Endothelial cell of umbilical vein (primary cell): ENCODE results near the gene FAM53B. TPM values are rescaled to one million over a fixed set of nuclear protein-coding genes. Genes with fewer than 3 reads are reported as not detected.

Experiments used
- BruUV-seq: library from RNA; stranded (reverse); fragments of 400-500 nt; replicated peaks from 2 replicates; lab custom pipeline; 2021; lab: Mats Ljungman, UMichigan
- CTCF ChIA-PET: fragments of 300-600, 350-600 bp; sonication (Branson Sonifier 250); formaldehyde crosslinking; loops from one replicate; lab custom pipeline; 2021; ENCODE audit warnings: antibody characterized with exemption, inconsistent platforms; lab: Charles Lee
- POLR2A ChIA-PET: fragments of 300-600, 350-600 bp; sonication (Branson Sonifier 250); formaldehyde crosslinking; loops from one replicate; lab custom pipeline; 2021; ENCODE audit warnings: antibody characterized with exemption, inconsistent platforms; lab: Charles Lee
- DNase-seq: peaks from one replicate; pipeline ENCODE4 v3.0.0-alpha.2; 2011; ENCODE audit warnings: low read depth, low spot score
- FAIRE-seq: peaks from 2 replicates; lab custom pipeline; 2011; peaks lifted over from hg19 to GRCh38; lab: Jason Lieb, UNC
- H2AFZ ChIP-seq: 2 replicates; pipeline ENCODE4 v1.6.0; 2012; ENCODE audit warnings: low read depth, low read length, control low read depth, inconsistent platforms
- H3K27ac ChIP-seq: 2 replicates; pipeline ENCODE4 v1.5.1; 2011; ENCODE audit warnings: low read depth, mild to moderate bottlenecking, control low read depth, low read length, moderate library complexity; ENCODE audit not compliant: insufficient read depth
- H3K27me3 ChIP-seq, 2 experiments: 2 replicates each; pipeline versions ENCODE4 v1.6.0 to v1.6.1; 2011; ENCODE audit warnings: low read length in 2 of 2, mixed read lengths in 1 of 2; ENCODE audit not compliant: control insufficient read depth in 2 of 2, insufficient read depth in 2 of 2
- H3K36me3 ChIP-seq, 2 experiments: 2 replicates in 1 of 2; 3 replicates in 1 of 2; pipeline ENCODE4 v1.5.1; 2011; ENCODE audit warnings: low read length in 2 of 2, mild to moderate bottlenecking in 1 of 2, moderate library complexity in 1 of 2; ENCODE audit not compliant: control insufficient read depth in 2 of 2, insufficient read depth in 2 of 2; ENCODE audit errors: extremely low read depth in 1 of 2
- H3K4me1 ChIP-seq: 3 replicates; pipeline ENCODE4 v1.5.1; 2011; ENCODE audit warnings: mild to moderate bottlenecking, low read length; ENCODE audit not compliant: control insufficient read depth, insufficient read depth; ENCODE audit errors: extremely low read depth
- H3K4me2 ChIP-seq: 2 replicates; pipeline ENCODE4 v1.6.1; 2011; ENCODE audit warnings: low read length, control low read depth, mixed read lengths; ENCODE audit not compliant: insufficient read depth
- H3K4me3 ChIP-seq, 3 experiments: fragments of 200-600 bp in 1 of 3; sonication (generic), shearing (Covaris generic) in 1 of 3; replicated peaks in 1 of 3; 2 replicates each; pipeline ENCODE4 v1.5.1; 2011 to 2016; ENCODE audit warnings: control low read depth in 3 of 3, low read length in 3 of 3, mild to moderate bottlenecking in 2 of 3, inconsistent platforms in 1 of 3, low read depth in 1 of 3, moderate library complexity in 1 of 3; ENCODE audit not compliant: insufficient read depth in 1 of 3
- H3K79me2 ChIP-seq: 2 replicates; pipeline ENCODE4 v1.6.0; 2012; ENCODE audit warnings: low read length, inconsistent platforms; ENCODE audit not compliant: control insufficient read depth, insufficient read depth
- H3K9ac ChIP-seq: replicated peaks from 2 replicates; pipeline ENCODE3; 2011; ENCODE audit warnings: low read length, control low read depth; ENCODE audit not compliant: insufficient read depth; ENCODE audit errors: extremely low read depth
- H3K9me1 ChIP-seq: replicated peaks from 3 replicates; pipeline ENCODE4 v1.6.0; 2011; ENCODE audit warnings: mild to moderate bottlenecking, low read length; ENCODE audit not compliant: control insufficient read depth, insufficient read depth; ENCODE audit errors: extremely low read depth
- H3K9me3 ChIP-seq: replicated peaks from 2 replicates; pipeline ENCODE4 v1.5.1; 2012; ENCODE audit warnings: low read length, inconsistent platforms; ENCODE audit not compliant: control insufficient read depth, insufficient read depth
- H4K20me1 ChIP-seq: replicated peaks from 2 replicates; pipeline ENCODE3; 2011; ENCODE audit warnings: mild to moderate bottlenecking, low read length; ENCODE audit not compliant: control insufficient read depth, insufficient read depth; ENCODE audit errors: extremely low read depth
- EZH2 ChIP-seq: IDR thresholded peaks from 2 replicates; pipeline ENCODE4 v1.6.1; 2012; ENCODE audit warnings: borderline replicate concordance, low read depth, mild to moderate bottlenecking, moderate library complexity, low read length, inconsistent platforms; ENCODE audit not compliant: severe bottlenecking
- FOS ChIP-seq: IDR thresholded peaks from 2 replicates; pipeline ENCODE4 v1.6.1; 2011; ENCODE audit warnings: mild to moderate bottlenecking, low read length, moderate library complexity, borderline replicate concordance; ENCODE audit not compliant: insufficient read depth
- GATA2 ChIP-seq: IDR thresholded peaks from 2 replicates; pipeline ENCODE4 v1.7.0; 2011; ENCODE audit warnings: low read depth, mild to moderate bottlenecking, moderate library complexity, mixed read lengths, low read length; ENCODE audit not compliant: insufficient read length, insufficient read depth
- JUN ChIP-seq: IDR thresholded peaks from 2 replicates; pipeline ENCODE4 v1.6.1; 2011; ENCODE audit warnings: borderline replicate concordance, low read depth; ENCODE audit not compliant: insufficient read length, insufficient read depth
- MYC ChIP-seq: IDR thresholded peaks from one replicate; pipeline ENCODE4 v1.6.1; 2011; ENCODE audit warnings: mild to moderate bottlenecking, low read depth, low read length
- POLR2A ChIP-seq: IDR thresholded peaks from 2 replicates; pipeline ENCODE4 v1.6.1; 2012; ENCODE audit warnings: low read depth, mild to moderate bottlenecking, control low read depth, low read length
- POLR2AphosphoS5 ChIP-seq: IDR thresholded peaks from 2 replicates; pipeline ENCODE4 v1.6.1; 2012; ENCODE audit warnings: low read depth, mild to moderate bottlenecking, control low read depth, low read length, moderate library complexity; ENCODE audit not compliant: insufficient read depth
- dilution Hi-C: fragments of 300-500 bp; cut with MboI; formaldehyde crosslinking; loops from one replicate; pipeline ENCODE4 v1.15.0; 2019; ENCODE audit warnings: low sequenced_read_pairs; ENCODE audit not compliant: extremely low pct_ligation_motif_present
- intact Hi-C: fragments of 100-400 bp; cut with micrococcal nuclease; formaldehyde crosslinking; loops from one replicate; pipeline ENCODE4 v1.10.0; 2022
- polyA plus RNA-seq, 4 experiments: library from polyadenylated mRNA; depleted of rRNA in 3 of 4; stranded (reverse) in 3 of 4; unstranded in 1 of 4; fragments of >200 nt; gene quantifications; 2 replicates each; pipeline versions ENCODE4 v1.2.1 to v1.2.3, GENCODE V29; 2011 to 2012; ENCODE audit warnings: missing spikeins in 1 of 4
- total RNA-seq: library from RNA; stranded (reverse); gene quantifications from 2 replicates; pipeline ENCODE4 v1.2.3, GENCODE V29; 2021

The FAM53B gene
- total and polyA plus RNA-seq, 2 donors (not counting 3 experiments of a cell fraction or from before 2014, with no cell fraction given): 8.5 to 21.1 TPM

DNA sequence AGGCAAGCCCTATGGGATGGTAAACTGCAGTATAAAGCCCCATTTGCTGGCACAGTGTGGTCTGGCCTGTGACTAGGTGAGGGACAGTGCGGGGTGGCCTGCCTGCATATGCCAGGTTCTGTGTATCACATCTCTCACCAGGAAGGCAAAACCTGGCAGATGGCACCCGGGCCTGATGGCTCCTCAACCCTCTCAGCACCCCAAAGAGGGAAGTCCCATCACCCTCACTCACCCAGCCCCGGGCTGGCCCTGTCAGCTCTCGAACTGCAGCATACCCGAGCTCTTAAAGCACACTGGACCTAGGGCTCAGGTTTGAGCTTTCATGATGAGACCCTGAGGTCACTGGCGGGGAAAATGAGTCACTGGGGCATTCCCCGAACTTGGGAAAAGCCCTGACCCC is 152.1 kb downstream of the FAM53B start:
- Histone ChIP-seq H3K9me1 (no peaks in the 10 kb centered on the region), H3K9me3 (no peaks in the 10 kb centered on the region), H3K36me3 (no peaks in the 10 kb centered on the region), H3K4me1 (peaks cover 2% of the 10 kb centered on the region), H3K4me3 (no peak overlapping the region), H2AFZ (no peak overlapping the region), H3K27ac (no peak overlapping the region), H3K4me2 (no peak overlapping the region), H3K9ac (no peak overlapping the region), H3K27me3 (peaks cover 0 to 1% of the 10 kb centered on the region in 2 experiments), H4K20me1 (no peaks in the 10 kb centered on the region), H3K79me2 (no peaks in the 10 kb centered on the region)
- no peak for DNase-seq
- BruUV-seq: no TSS peak
- no peak for FAIRE-seq
- dilution Hi-C loops: no loop called here
- intact Hi-C loops: no loop called here
- ChIA-PET CTCF (interaction anchor here (1.1 to 1.3 kb wide), 2 partner anchors 52 to 149 kb away, joined by 3 to 5 read pairs; no protein-coding TSS in a partner anchor), POLR2A (no interaction called here)
- no peak for TF ChIP-seq EZH2
- no peak for TF ChIP-seq JUN
- TF ChIP-seq FOS: no peak
- TF ChIP-seq MYC: no peak
- TF ChIP-seq POLR2AphosphoS5: no peak
- TF ChIP-seq GATA2: no peak
- TF ChIP-seq POLR2A: no peak

DNA sequence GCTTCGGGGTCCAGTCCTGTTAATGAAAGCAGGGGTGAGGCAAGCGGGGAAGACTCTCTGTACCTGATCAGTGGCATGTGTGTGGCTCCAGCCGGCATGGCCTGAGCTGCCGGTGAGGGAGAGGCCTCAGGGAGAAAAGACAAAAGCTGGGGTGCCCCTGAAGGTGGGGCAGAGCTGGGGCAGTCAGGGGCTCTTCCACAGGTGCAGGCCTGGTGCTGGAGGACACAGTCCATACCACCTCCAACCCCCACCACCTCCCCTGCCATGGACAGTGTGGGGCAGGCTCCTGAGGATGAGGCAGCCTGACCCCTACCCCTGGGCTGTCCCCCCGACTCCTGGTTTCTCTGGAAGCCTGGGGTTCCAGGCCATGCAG is 153.1 kb downstream of the FAM53B start:
- Histone ChIP-seq H3K36me3 (no peaks in the 10 kb centered on the region), H2AFZ (no peak overlapping the region), H3K9ac (no peak overlapping the region), H3K9me1 (no peaks in the 10 kb centered on the region), H3K4me2 (no peak overlapping the region), H3K9me3 (no peaks in the 10 kb centered on the region), H4K20me1 (no peaks in the 10 kb centered on the region), H3K79me2 (no peaks in the 10 kb centered on the region), H3K27ac (no peak overlapping the region), H3K27me3 (peaks cover 0 to 1% of the 10 kb centered on the region in 2 experiments), H3K4me3 (no peak overlapping the region), H3K4me1 (peaks cover 2% of the 10 kb centered on the region)
- dilution Hi-C loops (no loop called here), intact Hi-C loops (no loop called here)
- BruUV-seq: no TSS peak
- no peak for TF ChIP-seq POLR2AphosphoS5
- no peak for TF ChIP-seq FOS
- no peak for TF ChIP-seq GATA2
- ChIA-PET CTCF (interaction anchor here (1.1 kb wide), 1 partner anchor 51 kb away, joined by 3 read pairs; no protein-coding TSS in a partner anchor), POLR2A (no interaction called here)
- DNase-seq: no peak
- FAIRE-seq: no peak
